K562 (cell line): ENCODE results near the gene PIP4K2C. TPM values are rescaled to one million over a fixed set of nuclear protein-coding genes. Genes with fewer than 3 reads are reported as not detected.
A peak's percentile ranks its signal among the peaks of the same experiment; 100 is the strongest.

ENCODE experiments used
- ATAC-seq: fragments of 200-7000 bp; cut with Tn5 transposase; 3 replicates; pipeline ENCODE4 v1.9.1; 2020; ENCODE audit warnings: moderate library complexity
- BruUV-seq: library from RNA; stranded (reverse); fragments of 400-500 nt; replicated peaks from 2 replicates; lab custom pipeline; 2021; lab: Mats Ljungman, UMichigan
- CTCF ChIA-PET: fragments of 300-600 bp; formaldehyde crosslinking; extraction: SDS; loops from one replicate; lab custom pipeline; 2021; ENCODE audit warnings: low intra/inter-chr PET ratio; lab: Yijun Ruan, JAX
- POLR2A ChIA-PET: fragments of 300-600, 350-650 bp; sonication (Branson Sonifier 250); formaldehyde crosslinking; extraction: SDS; loops from one replicate; lab custom pipeline; 2021; ENCODE audit warnings: antibody characterized with exemption, inconsistent platforms; lab: Yijun Ruan, JAX
- DNase-seq, 4 experiments: peaks; one replicate each; pipeline versions ENCODE4 v3.0.0 to v3.0.0-alpha.2; 2011 to 2018; ENCODE audit warnings: low spot score in 3 of 4, mixed read lengths in 3 of 4; ENCODE audit errors: extremely low read depth in 1 of 4
- FAIRE-seq: peaks from 2 replicates; lab custom pipeline; 2011; peaks lifted over from hg19 to GRCh38; lab: Jason Lieb, UNC
- H2AFZ ChIP-seq: 2 replicates; pipeline ENCODE4 v1.6.0; 2011; ENCODE audit warnings: low read depth, low read length, control low read depth, inconsistent platforms
- H3K27ac ChIP-seq: fragments of 200-600 bp; 3 replicates; pipeline ENCODE4 v1.8.0; 2011; ENCODE audit warnings: low read depth, mild to moderate bottlenecking, control low read depth, inconsistent platforms, low read length, moderate library complexity, mixed read lengths; ENCODE audit errors: extremely low read depth
- H3K27me3 ChIP-seq, 2 experiments: fragments of 300-600 bp in 1 of 2; 2 replicates in 1 of 2; 3 replicates in 1 of 2; pipeline versions ENCODE4 v1.6.0 to v1.8.0; 2011; ENCODE audit warnings: inconsistent platforms in 2 of 2, low read length in 2 of 2, mild to moderate bottlenecking in 1 of 2, mixed read lengths in 1 of 2, moderate library complexity in 1 of 2; ENCODE audit not compliant: control insufficient read depth in 2 of 2, insufficient read depth in 2 of 2
- H3K36me3 ChIP-seq: fragments of 300-600 bp; 3 replicates; pipeline ENCODE4 v1.8.0; 2011; ENCODE audit warnings: mild to moderate bottlenecking, low read length, inconsistent platforms; ENCODE audit not compliant: control insufficient read depth, insufficient read depth
- H3K4me1 ChIP-seq, 2 experiments: fragments of 200-600 bp in 1 of 2; replicated peaks in 1 of 2; 2 replicates in 1 of 2; 3 replicates in 1 of 2; pipeline versions ENCODE4 v1.5.1 to v1.8.0; 2011; ENCODE audit warnings: inconsistent platforms in 2 of 2, low read length in 2 of 2, mild to moderate bottlenecking in 1 of 2, mixed read lengths in 1 of 2, moderate library complexity in 1 of 2; ENCODE audit not compliant: control insufficient read depth in 2 of 2, insufficient read depth in 2 of 2
- H3K4me2 ChIP-seq: 2 replicates; pipeline ENCODE4 v1.6.1; 2011; ENCODE audit warnings: low read length, control low read depth, inconsistent platforms, mixed read lengths; ENCODE audit not compliant: insufficient read depth
- H3K4me3 ChIP-seq: fragments of 200-600 bp; sonication (generic), shearing (Covaris generic); 2 replicates; pipeline ENCODE4 v1.5.1; 2016; ENCODE audit warnings: control low read depth, inconsistent platforms
- H3K79me2 ChIP-seq: fragments of 200-600 bp; 3 replicates; pipeline ENCODE4 v1.8.0; 2011; ENCODE audit warnings: low read length, inconsistent platforms; ENCODE audit not compliant: control insufficient read depth, insufficient read depth
- H3K9ac ChIP-seq, 2 experiments: 2 replicates each; pipeline versions ENCODE4 v1.6.0 to v1.6.1; 2011; ENCODE audit warnings: low read depth in 2 of 2, low read length in 2 of 2, control low read depth in 1 of 2, inconsistent platforms in 1 of 2, mild to moderate bottlenecking in 1 of 2, mixed read lengths in 1 of 2; ENCODE audit not compliant: insufficient read depth in 1 of 2
- H3K9me1 ChIP-seq: one replicate; pipeline ENCODE4 v1.6.0; 2011; ENCODE audit warnings: inconsistent platforms, mild to moderate bottlenecking, low read length, moderate library complexity; ENCODE audit not compliant: control insufficient read depth, insufficient read depth
- H3K9me3 ChIP-seq: replicated peaks from 2 replicates; pipeline ENCODE4 v1.5.1; 2011; ENCODE audit warnings: low read depth, low read length, inconsistent platforms; ENCODE audit not compliant: control insufficient read depth, insufficient read depth
- H4K20me1 ChIP-seq: replicated peaks from 2 replicates; pipeline ENCODE4 v1.6.1; 2011; ENCODE audit warnings: low read length, inconsistent platforms, mixed read lengths; ENCODE audit not compliant: control insufficient read depth, insufficient read depth
- ARID3B ChIP-seq: fragments of 250-450 bp; sonication (Bioruptor Pico); IDR thresholded peaks from 2 replicates; pipeline ENCODE4 v1.4.0; 2020; ENCODE audit warnings: borderline replicate concordance
- CHD2 ChIP-seq: IDR thresholded peaks from 2 replicates; pipeline ENCODE4 v1.6.1; 2011; ENCODE audit warnings: low read depth, low read length
- HDAC8 ChIP-seq: fragments of 450-650 bp; IDR thresholded peaks from 2 replicates; pipeline ENCODE4 v1.6.1; 2016; ENCODE audit warnings: mild to moderate bottlenecking, missing genetic modification characterization, moderate library complexity, missing compliant biosample characterization
- JUND ChIP-seq, 2 experiments: IDR thresholded peaks; 2 replicates in 1 of 2; 3 replicates in 1 of 2; pipeline ENCODE4 v1.6.1; 2011; ENCODE audit warnings: borderline replicate concordance in 2 of 2, low read depth in 2 of 2, low read length in 2 of 2, improper control_type of control experiment in 1 of 2, missing biosample characterization in 1 of 2, missing genetic modification characterization in 1 of 2, missing genetic modification reagents in 1 of 2
- KLF16 ChIP-seq: IDR thresholded peaks from 2 replicates; pipeline ENCODE4 v1.6.1; 2016; ENCODE audit warnings: antibody characterized with exemption
- LARP7 ChIP-seq: fragments of 450-650 bp; IDR thresholded peaks from 2 replicates; pipeline ENCODE4 v1.6.1; 2016
- MAFK ChIP-seq: IDR thresholded peaks from 2 replicates; pipeline ENCODE4 v1.6.1; 2011; ENCODE audit warnings: low read length, improper control_type of control experiment
- MTA1 ChIP-seq: fragments of 450-650 bp; IDR thresholded peaks from 2 replicates; pipeline ENCODE4 v1.6.1; 2017; ENCODE audit warnings: borderline replicate concordance
- PCBP2 ChIP-seq: fragments of 200-400 bp; formaldehyde crosslinking; IDR thresholded peaks from 2 replicates; pipeline ENCODE4 v1.6.1; 2018; ENCODE audit warnings: low read length, low read depth, mild to moderate bottlenecking, moderate library complexity; ENCODE audit not compliant: poor library complexity, severe bottlenecking
- SIX5 ChIP-seq, 2 experiments: IDR thresholded peaks; 2 replicates each; pipeline ENCODE4 v1.6.1; 2011; ENCODE audit warnings: low read length in 2 of 2, borderline replicate concordance in 1 of 2, low read depth in 1 of 2, mild to moderate bottlenecking in 1 of 2, moderate library complexity in 1 of 2; ENCODE audit not compliant: insufficient read depth in 1 of 2
- TGIF2 ChIP-seq: sonication (generic); formaldehyde crosslinking; IDR thresholded peaks from 2 replicates; pipeline ENCODE4 v1.8.1; 2022; ENCODE audit warnings: mild to moderate bottlenecking, missing genetic modification reagents, moderate library complexity
- ZKSCAN1 ChIP-seq: fragments of 150-350 bp; IDR thresholded peaks from 2 replicates; pipeline ENCODE4 v1.6.1; 2016; ENCODE audit warnings: low read depth, low read length
- WGBS: fragments of 100-300 bp; shearing (Covaris generic); methylation state at CpG from one replicate; pipeline ENCODE4 v1.1.6; 2016; ENCODE audit warnings: low coverage, mixed read lengths; ENCODE audit not compliant: insufficient coverage; ENCODE audit errors: missing lambda C conversion rate; 5-methylcytosine and 5-hydroxymethylcytosine counted together
- in situ Hi-C: fragments of 300-500 bp; cut with MboI; formaldehyde crosslinking; loops from 4 replicates; pipeline ENCODE4 v1.15.0; 2018; ENCODE audit warnings: inconsistent platforms, mixed read lengths
- intact Hi-C: fragments of 100-400 bp; cut with micrococcal nuclease; formaldehyde crosslinking; loops from 2 replicates; pipeline ENCODE4 v1.14.2; 2022
- polyA plus RNA-seq, 8 experiments: library from polyadenylated mRNA; depleted of rRNA in 4 of 8; stranded (reverse) in 5 of 8; unstranded in 3 of 8; fragments of >200 nt; fragmentation: Nextera tagmentation in 2 of 8; fragmentation: Illumina TruSeq in 1 of 8; extraction: Ambion mirVana in 2 of 8; extraction: Trizol in 1 of 8; gene quantifications; 2 replicates each; pipeline versions ENCODE4 v1.2.1 to v1.2.3, GENCODE V29; 2011 to 2014; ENCODE audit warnings: inconsistent platforms in 1 of 8, missing spikeins in 1 of 8
- total RNA-seq, 7 experiments: library from RNA; depleted of rRNA in 6 of 7; stranded (reverse); fragments of >200 nt in 6 of 7; fragmentation: Illumina TruSeq in 2 of 7; extraction: Trizol in 2 of 7; gene quantifications; 2 replicates each; pipeline versions ENCODE4 v1.2.1 to v1.2.3, GENCODE V29; 2011 to 2021; ENCODE audit warnings: low replicate concordance in 1 of 7
- TF ChIP-seq, protein P1 (sequence below): fragments of 450-650 bp; IDR thresholded peaks from 2 replicates; pipeline ENCODE4 v1.6.1; 2014; ENCODE audit warnings: low read depth, mild to moderate bottlenecking, moderate library complexity, borderline replicate concordance

PIP4K2C gene
- total and polyA plus RNA-seq, 9 of the 15 experiments (the other 6 are each of a cell fraction or from before 2014, with no cell fraction given): 9.0 to 41.4 (median 18.3) TPM

DNA sequence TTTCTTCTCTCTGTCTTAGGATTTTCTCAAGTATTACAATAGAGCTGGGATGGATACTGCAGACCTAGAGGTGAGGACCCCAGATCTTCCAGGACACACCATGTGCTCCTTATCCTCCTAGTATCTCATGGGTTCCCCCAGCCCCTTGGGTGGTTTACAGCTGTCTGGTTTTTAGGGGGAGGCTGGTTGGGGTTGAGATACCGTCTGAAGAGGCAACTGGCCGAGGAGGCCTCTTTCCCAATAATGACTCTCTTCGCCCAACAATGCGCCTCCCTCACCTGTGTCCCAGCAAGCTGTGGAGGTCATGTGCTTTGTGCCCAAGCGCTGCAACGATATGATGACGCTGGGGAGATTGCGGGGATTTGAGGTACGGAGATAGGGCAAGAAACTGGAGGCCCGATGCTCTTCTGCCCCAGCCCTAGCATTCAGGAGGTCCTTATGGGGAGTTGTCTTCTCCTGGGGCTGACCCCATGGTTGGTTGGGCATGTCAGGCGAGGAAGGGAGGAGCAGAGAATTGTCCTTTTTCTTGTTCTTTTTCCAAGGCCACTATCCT is 24.0 kb downstream of the PIP4K2C start (continued):
- TF ChIP-seq TGIF2 (CRISPR knock-in tag) (no peak), HDAC8 (tag) (no peak), SIX5 (IDR thresholded peaks at IDR 0.05; ENCODE audit: borderline replicate concordance in 1 of 2, insufficient read depth in 1 of 2, low read depth in 1 of 2, low read length in 2 of 2) (no peak)

DNA sequence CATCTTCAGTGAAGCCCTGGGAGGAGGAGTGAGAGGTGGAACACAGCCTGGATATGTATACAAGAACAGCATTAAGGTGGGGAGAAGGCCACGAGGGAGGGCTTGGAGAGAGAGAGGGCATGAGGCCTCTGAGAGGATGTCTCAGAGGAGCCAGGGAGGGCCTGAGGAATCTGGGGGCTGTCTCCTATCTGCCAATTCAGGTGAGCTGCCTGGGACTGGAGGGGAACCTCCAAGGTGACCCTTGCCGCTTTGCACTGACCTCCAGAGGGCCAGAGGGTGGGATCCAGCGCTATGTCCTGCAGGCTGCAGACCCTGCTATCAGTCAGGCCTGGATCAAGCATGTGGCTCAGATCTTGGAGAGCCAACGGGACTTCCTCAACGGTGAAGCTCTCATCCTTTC is 24.6 kb downstream of the PIP4K2C start:
- peaks cover 2% of the 10 kb centered on the region; the same call in 2 of the 3 replicates for H3K79me2 ChIP-seq
- H3K27me3 ChIP-seq: no peaks in the 10 kb centered on the region
- no TSS peak for BruUV-seq
- in situ Hi-C loops (no loop called here), intact Hi-C loops (no loop called here)
- H2AFZ ChIP-seq: no peak overlapping the region
- H3K4me1 ChIP-seq: peaks cover 43 to 52% of the 10 kb centered on the region in 2 experiments
- no peak for ATAC-seq
- no peaks in the 10 kb centered on the region for H4K20me1 ChIP-seq
- ChIA-PET POLR2A (interaction anchor here (0.9 kb wide), 1 partner anchor 16 kb away, joined by 4 read pairs; no protein-coding TSS in a partner anchor), CTCF (no interaction called here)
- H3K9me1 ChIP-seq: peaks cover 4% of the 10 kb centered on the region
- H3K27ac ChIP-seq: no peak overlapping the region
- peaks cover 16% of the 10 kb centered on the region; the same call in 2 of the 3 replicates for H3K36me3 ChIP-seq
- 80% methylated on average over 5 of the region's 5 CpGs for WGBS
- FAIRE-seq: no peak
- no peak overlapping the region for H3K4me3 ChIP-seq
- no peak overlapping the region for H3K4me2 ChIP-seq
- H3K9ac ChIP-seq: peak overlapping the region in 1 of 2 experiments; percentile 76; a peak in 2 of 4 replicates
- no peaks in the 10 kb centered on the region for H3K9me3 ChIP-seq
- no peak for DNase-seq
- TF ChIP-seq, protein P1, sequence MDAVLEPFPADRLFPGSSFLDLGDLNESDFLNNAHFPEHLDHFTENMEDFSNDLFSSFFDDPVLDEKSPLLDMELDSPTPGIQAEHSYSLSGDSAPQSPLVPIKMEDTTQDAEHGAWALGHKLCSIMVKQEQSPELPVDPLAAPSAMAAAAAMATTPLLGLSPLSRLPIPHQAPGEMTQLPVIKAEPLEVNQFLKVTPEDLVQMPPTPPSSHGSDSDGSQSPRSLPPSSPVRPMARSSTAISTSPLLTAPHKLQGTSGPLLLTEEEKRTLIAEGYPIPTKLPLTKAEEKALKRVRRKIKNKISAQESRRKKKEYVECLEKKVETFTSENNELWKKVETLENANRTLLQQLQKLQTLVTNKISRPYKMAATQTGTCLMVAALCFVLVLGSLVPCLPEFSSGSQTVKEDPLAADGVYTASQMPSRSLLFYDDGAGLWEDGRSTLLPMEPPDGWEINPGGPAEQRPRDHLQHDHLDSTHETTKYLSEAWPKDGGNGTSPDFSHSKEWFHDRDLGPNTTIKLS: no peak
- no peak for TF ChIP-seq MAFK
- no peak for TF ChIP-seq JUND (IDR thresholded peaks at IDR 0.05; ENCODE audit: borderline replicate concordance, low read depth, low read length)
- no peak for TF ChIP-seq JUND (tag; IDR thresholded peaks at IDR 0.05; ENCODE audit: borderline replicate concordance, low read depth, low read length)
- no peak for TF ChIP-seq PCBP2
- no peak for TF ChIP-seq KLF16
- TF ChIP-seq ZKSCAN1: no peak
- no peak for TF ChIP-seq LARP7
- TF ChIP-seq MTA1: no peak
- TF ChIP-seq CHD2: no peak
- no peak for TF ChIP-seq ARID3B (CRISPR knock-in tag)
